ENCODE data around the gene CXCL8. TPM values are rescaled to one million over a fixed set of nuclear protein-coding genes. Genes with fewer than 3 reads are reported as not detected.

The CXCL8 gene
- total RNA-seq, 1 donor, result 294 TPM

DNA sequence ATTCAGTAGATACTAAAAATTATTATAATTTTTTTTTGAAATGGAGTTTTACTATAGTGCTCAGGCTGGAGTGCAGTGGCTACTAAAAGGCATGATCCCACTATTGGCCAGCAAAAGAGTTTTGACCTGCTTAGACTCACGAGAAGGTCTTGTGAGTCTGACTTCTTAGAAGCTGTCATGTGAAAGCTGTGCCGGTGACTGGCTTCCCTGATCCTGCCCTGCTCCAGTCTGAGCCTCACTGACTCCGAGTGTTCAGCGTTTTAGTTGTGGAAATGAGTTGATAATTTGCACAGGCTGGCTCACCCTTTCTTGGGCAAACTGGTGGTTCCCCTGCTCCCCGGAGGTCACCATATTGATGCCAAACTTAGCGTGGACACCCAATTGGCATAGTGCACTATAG, 16.4 kb upstream of the CXCL8 start:
- no peak overlapping the region for H3K4me3 ChIP-seq (ENCODE audit: low read depth, low read length)
- no peak for DNase-seq (ENCODE audit: low read depth)
- TF ChIP-seq, protein P1, sequence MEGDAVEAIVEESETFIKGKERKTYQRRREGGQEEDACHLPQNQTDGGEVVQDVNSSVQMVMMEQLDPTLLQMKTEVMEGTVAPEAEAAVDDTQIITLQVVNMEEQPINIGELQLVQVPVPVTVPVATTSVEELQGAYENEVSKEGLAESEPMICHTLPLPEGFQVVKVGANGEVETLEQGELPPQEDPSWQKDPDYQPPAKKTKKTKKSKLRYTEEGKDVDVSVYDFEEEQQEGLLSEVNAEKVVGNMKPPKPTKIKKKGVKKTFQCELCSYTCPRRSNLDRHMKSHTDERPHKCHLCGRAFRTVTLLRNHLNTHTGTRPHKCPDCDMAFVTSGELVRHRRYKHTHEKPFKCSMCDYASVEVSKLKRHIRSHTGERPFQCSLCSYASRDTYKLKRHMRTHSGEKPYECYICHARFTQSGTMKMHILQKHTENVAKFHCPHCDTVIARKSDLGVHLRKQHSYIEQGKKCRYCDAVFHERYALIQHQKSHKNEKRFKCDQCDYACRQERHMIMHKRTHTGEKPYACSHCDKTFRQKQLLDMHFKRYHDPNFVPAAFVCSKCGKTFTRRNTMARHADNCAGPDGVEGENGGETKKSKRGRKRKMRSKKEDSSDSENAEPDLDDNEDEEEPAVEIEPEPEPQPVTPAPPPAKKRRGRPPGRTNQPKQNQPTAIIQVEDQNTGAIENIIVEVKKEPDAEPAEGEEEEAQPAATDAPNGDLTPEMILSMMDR (IDR thresholded peaks at IDR 0.05; ENCODE audit: insufficient read depth, low read depth, low read length), result no peak

DNA sequence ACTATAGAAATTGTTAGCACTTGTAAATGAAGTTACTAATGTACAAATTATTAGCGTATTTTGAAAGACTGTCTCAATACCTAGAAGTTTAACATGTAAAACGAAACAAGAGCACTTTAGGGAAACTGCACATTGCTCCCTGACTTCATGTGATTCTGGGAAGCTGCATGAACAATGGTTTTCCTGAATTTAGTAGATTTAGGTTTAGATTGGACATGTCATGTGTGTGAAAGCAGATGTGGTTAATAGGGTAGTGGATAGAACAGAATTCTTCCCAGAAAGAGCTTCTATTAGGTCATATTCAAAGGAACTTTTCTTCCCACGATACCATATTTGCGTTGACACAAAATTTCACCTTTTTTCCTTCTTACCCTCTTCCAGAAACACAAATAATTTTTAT, 14.9 kb upstream of the CXCL8 start:
- TF ChIP-seq, protein P1 (IDR thresholded peaks at IDR 0.05; ENCODE audit: insufficient read depth, low read depth, low read length), result no peak
- no peak for DNase-seq (ENCODE audit: low read depth)
- no peak overlapping the region for H3K4me3 ChIP-seq (ENCODE audit: low read depth, low read length)

DNA sequence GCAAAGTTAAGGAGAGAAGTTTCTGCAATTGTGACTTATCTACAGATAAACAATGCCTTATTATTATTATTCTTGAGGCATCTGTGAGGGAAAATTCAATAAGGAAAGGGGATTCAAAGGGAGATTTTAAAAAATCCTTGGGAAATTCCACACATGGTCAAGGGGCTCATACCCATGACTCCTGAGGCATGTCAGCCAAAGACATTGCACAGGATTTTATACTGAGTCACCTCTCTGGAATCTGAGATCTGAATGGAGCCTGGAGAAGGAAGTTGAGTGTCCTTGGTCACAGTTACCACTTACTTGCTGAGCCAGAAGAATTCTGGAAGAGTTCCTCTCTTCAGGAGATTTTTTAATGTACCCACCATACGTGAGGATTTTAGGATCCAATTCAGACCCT, 14.4 kb upstream of the CXCL8 start:
- TF ChIP-seq, protein P1 (IDR thresholded peaks at IDR 0.05; ENCODE audit: insufficient read depth, low read depth, low read length), result no peak
- H3K4me3 ChIP-seq (ENCODE audit: low read depth, low read length), result no peak overlapping the region
- DNase-seq (ENCODE audit: low read depth), result peak; percentile 86

- TF ChIP-seq, protein P1 (IDR thresholded peaks at IDR 0.05; ENCODE audit: insufficient read depth, low read depth, low read length), result no peak
- H3K4me3 ChIP-seq (ENCODE audit: low read depth, low read length), result no peak overlapping the region
- DNase-seq (ENCODE audit: low read depth), result no peak
These were observed 12.7 kb upstream of the CXCL8 start for GRCh38 chr4:73727685-73728084.

- TF ChIP-seq, protein P1 (IDR thresholded peaks at IDR 0.05; ENCODE audit: insufficient read depth, low read depth, low read length), result no peak
- DNase-seq (ENCODE audit: low read depth), result no peak
- no peak overlapping the region for H3K4me3 ChIP-seq (ENCODE audit: low read depth, low read length)
These were observed 12.2 kb upstream of the CXCL8 start for GRCh38 chr4:73728091-73728741.

DNA sequence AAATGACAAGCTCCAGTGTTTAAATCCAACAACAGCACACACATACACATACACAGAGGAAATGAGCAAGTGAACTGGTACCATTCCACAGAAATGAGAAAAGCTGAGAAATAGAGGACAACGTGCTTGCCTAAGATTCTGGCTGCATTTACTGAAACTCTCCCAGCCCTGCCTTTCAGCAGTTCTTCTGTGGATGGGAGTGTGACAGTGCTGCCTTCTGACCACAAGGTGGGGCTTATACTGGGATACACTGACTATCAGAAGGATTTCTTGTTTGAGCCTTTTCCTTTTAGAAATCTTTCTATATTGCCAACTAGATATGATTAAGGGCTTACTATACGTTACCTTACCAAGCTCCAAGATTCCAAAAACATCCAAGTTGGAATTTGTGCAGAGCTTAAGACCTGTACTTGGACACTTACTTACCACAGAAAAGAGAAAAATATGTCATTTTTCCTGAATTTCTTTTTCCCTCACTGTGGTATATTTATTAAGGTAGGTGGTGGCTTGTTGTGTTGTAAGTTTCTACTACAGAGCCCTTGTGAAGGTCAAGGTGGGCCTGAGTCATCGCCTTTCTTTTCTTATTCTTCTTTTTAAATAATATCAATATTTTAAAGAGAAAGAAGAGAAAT, 10.7 kb upstream of the CXCL8 start:
- DNase-seq (ENCODE audit: low read depth), result peak; percentile 82
- H3K4me3 ChIP-seq (ENCODE audit: low read depth, low read length), result no peak overlapping the region
- TF ChIP-seq, protein P1 (IDR thresholded peaks at IDR 0.05; ENCODE audit: insufficient read depth, low read depth, low read length), result peak; percentile 94

All from fibroblast of villous mesenchyme (primary cell).